Aorta (tissue), 5 donors: ENCODE measurements around the gene SLC35F3. TPM values are rescaled to one million over a fixed set of nuclear protein-coding genes. Genes with fewer than 3 reads are reported as not detected.

Source experiments
- ATAC-seq: fragments of 200-7000 bp; cut with Tn5 transposase; one replicate; pipeline ENCODE4 v1.9.1; 2022; ENCODE audit warnings: moderate library complexity; ENCODE audit not compliant: low FRiP score
- DNase-seq, 2 donors: peaks; one replicate each; pipeline ENCODE4 v3.0.0-alpha.2; 2020
- H3K27ac ChIP-seq, 2 donors: one replicate each; pipeline ENCODE4 v1.5.1; 2013; ENCODE audit warnings: low read length in 2 of 2, mild to moderate bottlenecking in 2 of 2, moderate library complexity in 2 of 2, control low read depth in 1 of 2, inconsistent platforms in 1 of 2, low read depth in 1 of 2
- H3K27me3 ChIP-seq, 2 donors: one replicate each; pipeline ENCODE4 v1.6.1; 2013; ENCODE audit warnings: control low read depth in 1 of 2, low read length in 1 of 2, mild to moderate bottlenecking in 1 of 2, moderate library complexity in 1 of 2; ENCODE audit not compliant: insufficient read depth in 2 of 2, control insufficient read depth in 1 of 2
- H3K36me3 ChIP-seq, 2 donors: one replicate each; pipeline ENCODE4 v1.6.1; 2013; ENCODE audit warnings: control low read depth in 1 of 2, low read length in 1 of 2, mild to moderate bottlenecking in 1 of 2; ENCODE audit not compliant: insufficient read depth in 2 of 2, control insufficient read depth in 1 of 2
- H3K4me1 ChIP-seq, 2 donors: one replicate each; pipeline ENCODE4 v1.6.1; 2013; ENCODE audit warnings: low read length in 2 of 2, control low read depth in 1 of 2, mild to moderate bottlenecking in 1 of 2, moderate library complexity in 1 of 2; ENCODE audit not compliant: insufficient read depth in 2 of 2, control insufficient read depth in 1 of 2
- H3K4me3 ChIP-seq, 2 donors: one replicate each; pipeline ENCODE4 v1.5.1; 2013; ENCODE audit warnings: low read length in 2 of 2, control low read depth in 1 of 2, mild to moderate bottlenecking in 1 of 2
- H3K9me3 ChIP-seq: one replicate; pipeline ENCODE4 v1.6.1; 2013; ENCODE audit warnings: mild to moderate bottlenecking, low read length; ENCODE audit not compliant: control insufficient read depth
- WGBS, 2 donors: extraction: QIAGEN DNeasy Blood & Tissue Kit; methylation state at CpG; one replicate each; pipeline ENCODE4 v1.1.7; 2013; 5-methylcytosine and 5-hydroxymethylcytosine counted together
- intact Hi-C, 2 donors: fragments of 100-400 bp; cut with DNase I; formaldehyde crosslinking; loops; one replicate each; pipeline versions ENCODE4 v1.14.2 to v1.15.0; 2022
- polyA plus RNA-seq, 2 donors: library from polyadenylated mRNA; stranded (reverse); fragments of 200-250 nt; gene quantifications; one replicate each; pipeline ENCODE4 v1.2.3, GENCODE V29; 2013
- total RNA-seq, 2 donors: library from RNA; stranded (reverse); fragmentation: NEBNext Ultra II Directional; extraction: Animal tissue kit (Norgen Biotek cat#: 25700); gene quantifications; one replicate each; pipeline ENCODE4 v1.2.1, GENCODE V29; 2021
- donor health status: healthy with polysubstance abuse.
- donor health status: Bipolar disorder and iron deficiency.
- donor health status: DM: no; HTN: no; CAD: no.
- donor health status: DM: no; HTN: no; CAD: no.
- donor health status: DM: yes; HTN: yes; CAD: no.

SLC35F3 gene
- total and polyA plus RNA-seq, 4 donors, result 0.12 TPM; not detected in 3

- Histone ChIP-seq H3K27ac (no peak overlapping the region), H3K27me3 (no peaks in the 10 kb centered on the region), H3K36me3 (no peaks in the 10 kb centered on the region), H3K9me3 (peaks cover 2% of the 10 kb centered on the region), H3K4me3 (no peak overlapping the region), H3K4me1 (no peaks in the 10 kb centered on the region)
- no peak for DNase-seq
- intact Hi-C loops, result no loop called here
- no peak for ATAC-seq
These were observed 142.6 kb downstream of the SLC35F3 start for GRCh38 chr1:234047123-234047522.

DNA sequence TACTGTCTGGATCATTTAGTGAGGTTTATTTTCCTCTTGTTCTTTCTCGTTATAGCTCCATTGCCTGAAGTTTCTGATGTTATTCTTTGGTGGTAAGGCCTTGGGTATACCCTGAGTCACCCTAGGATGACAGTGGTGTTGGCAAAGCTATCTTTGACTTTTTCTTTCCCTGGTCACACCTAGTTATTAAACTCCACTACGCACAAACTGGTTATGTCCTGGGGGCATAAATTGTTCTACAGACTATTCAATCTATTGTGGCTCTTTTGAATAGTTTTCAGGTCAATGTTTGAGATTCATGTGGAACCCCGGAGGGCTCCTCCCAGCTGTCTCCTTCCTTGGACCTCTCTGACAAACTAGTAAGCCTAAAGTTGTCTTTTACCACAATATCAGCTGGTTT is 157.7 kb downstream of the SLC35F3 start:
- H3K27me3 ChIP-seq, result no peaks in the 10 kb centered on the region
- no peaks in the 10 kb centered on the region for H3K36me3 ChIP-seq
- H3K4me3 ChIP-seq, result no peak overlapping the region
- intact Hi-C loops, result no loop called here
- 56 to 66% methylated on average over 3 of the region's 3 CpGs for WGBS, 2 donors
- DNase-seq (no peak), ATAC-seq (no peak)
- no peaks in the 10 kb centered on the region for H3K4me1 ChIP-seq
- H3K9me3 ChIP-seq, result no peaks in the 10 kb centered on the region
- H3K27ac ChIP-seq, result no peak overlapping the region

DNA sequence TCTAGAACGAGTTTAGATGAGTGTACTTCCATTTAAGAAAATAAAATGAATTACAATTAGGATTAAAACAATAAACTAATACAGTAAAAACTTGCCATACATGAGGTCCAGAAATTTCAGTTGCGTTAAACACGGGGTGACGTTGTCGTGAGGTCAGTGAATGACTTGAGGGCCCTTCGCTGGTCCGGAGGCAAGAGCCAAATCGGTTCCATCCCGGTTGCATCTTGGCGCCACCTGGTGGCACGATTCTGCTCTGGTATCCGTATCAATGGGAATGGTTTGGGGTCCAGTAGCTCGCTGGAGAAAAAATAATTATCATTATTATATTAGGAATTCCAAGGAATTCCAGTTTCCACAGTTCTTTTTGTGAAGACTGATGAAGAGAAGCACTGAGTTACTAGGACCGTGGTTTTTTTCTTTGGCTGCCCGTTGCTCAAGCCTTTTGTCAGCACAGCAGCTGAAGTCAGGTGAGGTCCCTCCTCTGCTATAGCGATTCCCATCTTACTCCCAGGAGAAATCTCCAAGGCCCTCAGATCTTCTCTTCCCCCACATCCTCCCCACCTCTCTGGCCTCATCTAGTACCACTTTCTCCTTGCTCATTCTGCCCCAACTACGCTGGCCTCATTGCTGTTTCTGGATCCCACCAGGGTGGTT is 161.4 kb downstream of the SLC35F3 start:
- DNase-seq (peak; percentile 77 to 92), ATAC-seq (peak; percentile 67)
- Histone ChIP-seq H3K4me3 (no peak overlapping the region), H3K27me3 (no peaks in the 10 kb centered on the region), H3K27ac (no peak overlapping the region), H3K9me3 (no peaks in the 10 kb centered on the region), H3K36me3 (no peaks in the 10 kb centered on the region), H3K4me1 (no peaks in the 10 kb centered on the region)
- intact Hi-C loops, result loop anchor here in 1 of 2 donors (2.0 kb wide), 1 partner anchor 625 kb away; no protein-coding TSS in a partner anchor
- WGBS, 2 donors, result 26 to 27% methylated on average over 17 of the region's 17 CpGs

- Histone ChIP-seq H3K4me1 (no peaks in the 10 kb centered on the region), H3K27me3 (no peaks in the 10 kb centered on the region), H3K27ac (no peak overlapping the region), H3K36me3 (no peaks in the 10 kb centered on the region), H3K9me3 (no peaks in the 10 kb centered on the region), H3K4me3 (no peak overlapping the region)
- DNase-seq (no peak), ATAC-seq (no peak)
- WGBS, 2 donors, result 75 to 78% methylated on average over 8 of the region's 8 CpGs
- intact Hi-C loops, result loop anchor here in 1 of 2 donors (2.0 kb wide), 1 partner anchor 627 kb away; no protein-coding TSS in a partner anchor
These were observed 163.3 kb downstream of the SLC35F3 start for GRCh38 chr1:234067581-234068337.

DNA sequence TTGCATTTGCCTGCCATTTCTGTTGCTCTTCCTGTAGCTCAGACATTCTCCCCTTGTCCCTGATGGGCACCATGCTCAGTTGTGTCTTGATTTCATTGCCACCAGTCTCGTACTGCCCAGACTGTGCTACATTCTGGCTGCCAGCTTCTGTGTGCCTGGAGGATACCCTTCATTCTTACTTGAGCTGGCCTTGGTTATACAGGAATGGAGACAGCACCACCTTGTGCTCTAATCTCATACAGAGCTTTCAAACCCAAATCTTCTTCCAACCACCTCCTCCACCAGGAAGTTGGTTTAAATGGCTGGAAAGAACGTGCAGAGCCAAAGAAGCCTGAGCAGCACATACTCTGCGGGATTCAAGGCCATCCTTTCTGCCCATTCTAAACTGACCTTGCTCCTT is 165.3 kb downstream of the SLC35F3 start:
- H3K9me3 ChIP-seq, result no peaks in the 10 kb centered on the region
- ATAC-seq, result no peak
- 73% methylated on average over 3 of the region's 3 CpGs for WGBS, 2 donors
- H3K4me1 ChIP-seq, result no peaks in the 10 kb centered on the region
- H3K36me3 ChIP-seq, result no peaks in the 10 kb centered on the region
- no peak overlapping the region for H3K4me3 ChIP-seq
- no peak for DNase-seq
- intact Hi-C loops, result no loop called here
- no peaks in the 10 kb centered on the region for H3K27me3 ChIP-seq
- H3K27ac ChIP-seq, result no peak overlapping the region

- H3K9me3 ChIP-seq, result no peaks in the 10 kb centered on the region
- H3K27ac ChIP-seq, result no peak overlapping the region
- H3K4me1 ChIP-seq, result no peaks in the 10 kb centered on the region
- H3K36me3 ChIP-seq, result no peaks in the 10 kb centered on the region
- H3K27me3 ChIP-seq, result no peaks in the 10 kb centered on the region
- intact Hi-C loops, result no loop called here
- ATAC-seq, result no peak
- H3K4me3 ChIP-seq, result no peak overlapping the region
- 83 to 85% methylated on average over 3 of the region's 3 CpGs for WGBS, 2 donors
- no peak for DNase-seq
These were observed 168.3 kb downstream of the SLC35F3 start for GRCh38 chr1:234072793-234073192.

DNA sequence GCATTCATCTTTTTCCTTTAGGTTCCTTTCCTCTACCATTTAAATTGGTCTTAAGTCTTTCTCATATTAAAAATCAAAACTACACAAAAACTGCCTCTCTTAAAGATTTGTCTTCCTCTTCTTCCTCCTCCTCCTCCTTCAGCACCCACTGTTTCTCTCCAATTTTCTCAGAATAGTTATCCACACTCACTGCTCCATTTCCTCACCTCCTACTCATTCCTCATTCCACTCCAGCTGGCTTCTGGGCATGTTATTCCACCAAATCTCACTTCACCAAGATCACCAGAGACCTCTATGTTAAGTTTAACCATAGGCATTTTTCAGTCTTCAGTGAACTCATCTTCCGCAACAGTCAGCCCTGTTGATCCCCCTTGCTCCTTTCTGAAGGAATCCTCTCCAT is 173.7 kb downstream of the SLC35F3 start:
- ATAC-seq, result no peak
- Histone ChIP-seq H3K27me3 (no peaks in the 10 kb centered on the region), H3K4me1 (peaks cover 0 to 2% of the 10 kb centered on the region in 2 donors), H3K27ac (no peak overlapping the region), H3K36me3 (no peaks in the 10 kb centered on the region), H3K9me3 (no peaks in the 10 kb centered on the region), H3K4me3 (no peak overlapping the region)
- DNase-seq, result no peak
- intact Hi-C loops, result no loop called here
- WGBS, 2 donors, result 98 to 100% methylated on average over 1 of the region's 1 CpG

DNA sequence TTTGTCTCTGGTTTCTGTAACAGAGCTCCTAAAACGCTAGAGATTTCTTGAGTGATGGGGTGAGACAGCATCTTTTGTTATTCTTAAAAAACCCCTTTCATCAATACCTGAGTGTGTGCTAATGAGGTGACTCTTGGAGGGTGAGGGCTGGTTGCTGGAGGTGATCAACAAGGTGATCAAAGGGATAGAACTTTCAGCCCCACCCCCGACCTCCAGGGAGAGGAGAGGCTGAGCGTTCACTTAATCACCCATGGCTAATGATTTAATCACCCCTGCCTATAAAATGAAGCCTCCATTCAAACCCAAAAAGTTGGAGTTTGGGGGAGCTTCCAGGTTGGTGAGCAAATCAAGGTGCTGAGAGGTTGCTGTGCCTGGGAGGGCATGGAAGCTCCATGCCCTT is 175.4 kb downstream of the SLC35F3 start:
- ATAC-seq (no peak), DNase-seq (no peak)
- no peaks in the 10 kb centered on the region for H3K27me3 ChIP-seq
- 29 to 33% methylated on average over 3 of the region's 3 CpGs for WGBS, 2 donors
- H3K4me1 ChIP-seq, result peaks cover 2 to 5% of the 10 kb centered on the region in 2 donors
- H3K36me3 ChIP-seq, result no peaks in the 10 kb centered on the region
- H3K4me3 ChIP-seq, result no peak overlapping the region
- H3K9me3 ChIP-seq, result no peaks in the 10 kb centered on the region
- intact Hi-C loops, result no loop called here
- H3K27ac ChIP-seq, result no peak overlapping the region

- DNase-seq, result no peak
- 4 to 5% methylated on average over 2 of the region's 2 CpGs for WGBS, 2 donors
- H3K9me3 ChIP-seq, result no peaks in the 10 kb centered on the region
- H3K27ac ChIP-seq, result no peak overlapping the region
- intact Hi-C loops, result no loop called here
- H3K27me3 ChIP-seq, result no peaks in the 10 kb centered on the region
- H3K36me3 ChIP-seq, result no peaks in the 10 kb centered on the region
- H3K4me3 ChIP-seq, result no peak overlapping the region
- ATAC-seq, result no peak
- peaks cover 2 to 5% of the 10 kb centered on the region in 2 donors for H3K4me1 ChIP-seq
These were observed 179.0 kb downstream of the SLC35F3 start for GRCh38 chr1:234083460-234083859.
